ENCODE results near the gene SYT2.
"Not testable (repeated sequence)": the region's sequence is repeated elsewhere in the genome, so short reads cannot be mapped to it uniquely, and the experiment has no call there.

SYT2 gene

GRCh38 chr1:202553560-202554038, 156.7 kb downstream of the SYT2 start:
- DNase-seq (ENCODE audit: extremely low read depth in 1 of 2, low read depth in 1 of 2), result no peak

GRCh38 chr1:202553078-202553477, 157.2 kb downstream of the SYT2 start:
- DNase-seq (ENCODE audit: extremely low read depth in 1 of 2, low read depth in 1 of 2), result not testable (repeated sequence)

GRCh38 chr1:202552615-202553014, 157.6 kb downstream of the SYT2 start:
- not testable (repeated sequence) for DNase-seq (ENCODE audit: extremely low read depth in 1 of 2, low read depth in 1 of 2)

- DNase-seq (ENCODE audit: extremely low read depth in 1 of 2, low read depth in 1 of 2), result no peak
These were observed 158.6 kb downstream of the SYT2 start for GRCh38 chr1:202551683-202552082.

- not testable (repeated sequence) for DNase-seq (ENCODE audit: extremely low read depth in 1 of 2, low read depth in 1 of 2)
These were observed 160.2 kb downstream of the SYT2 start for GRCh38 chr1:202550088-202550487.

GRCh38 chr1:202547215-202547614, 163.0 kb downstream of the SYT2 start:
- no peak for DNase-seq (ENCODE audit: extremely low read depth in 1 of 2, low read depth in 1 of 2)

GRCh38 chr1:202546796-202547195, 163.5 kb downstream of the SYT2 start:
- DNase-seq (ENCODE audit: extremely low read depth in 1 of 2, low read depth in 1 of 2), result not testable (repeated sequence)

- not testable (repeated sequence) for DNase-seq (ENCODE audit: extremely low read depth in 1 of 2, low read depth in 1 of 2)
These were observed 163.9 kb downstream of the SYT2 start for GRCh38 chr1:202546377-202546776.

- DNase-seq (ENCODE audit: extremely low read depth in 1 of 2, low read depth in 1 of 2), result not testable (repeated sequence)
These were observed 164.5 kb downstream of the SYT2 start for GRCh38 chr1:202545647-202546303.

GRCh38 chr1:202544766-202545449, 165.3 kb downstream of the SYT2 start:
- not testable (repeated sequence) for DNase-seq (ENCODE audit: extremely low read depth in 1 of 2, low read depth in 1 of 2)

GRCh38 chr1:202543537-202543936, 166.7 kb downstream of the SYT2 start:
- not testable (repeated sequence) for DNase-seq (ENCODE audit: extremely low read depth in 1 of 2, low read depth in 1 of 2)

- DNase-seq (ENCODE audit: extremely low read depth in 1 of 2, low read depth in 1 of 2), result not testable (repeated sequence)
These were observed 167.8 kb downstream of the SYT2 start for GRCh38 chr1:202542415-202542814.

- DNase-seq (ENCODE audit: extremely low read depth in 1 of 2, low read depth in 1 of 2), result not testable (repeated sequence)
These were observed 169.4 kb downstream of the SYT2 start for GRCh38 chr1:202540858-202541257.

All from stimulated activated CD8-positive, alpha-beta memory T cell treated with anti-CD3 and anti-CD28 coated beads, Interleukin-7, amount 100 ng/mL, for 48 hours (primary cell).